H54 (cell line): ENCODE data around the gene AK1.

Source experiments
- DNase-seq: peaks from one replicate; pipeline ENCODE4 v3.0.0; 2011; ENCODE audit warnings: low spot score, mixed read lengths; ENCODE audit not compliant: insufficient read length
- FAIRE-seq: peaks from 3 replicates; lab custom pipeline; 2011; peaks lifted over from hg19 to GRCh38; lab: Jason Lieb, UNC
- POLR2A ChIP-seq: IDR thresholded peaks from 2 replicates; pipeline ENCODE4 v1.6.1; 2011; ENCODE audit warnings: low read depth, mild to moderate bottlenecking, low read length

AK1 gene

DNA sequence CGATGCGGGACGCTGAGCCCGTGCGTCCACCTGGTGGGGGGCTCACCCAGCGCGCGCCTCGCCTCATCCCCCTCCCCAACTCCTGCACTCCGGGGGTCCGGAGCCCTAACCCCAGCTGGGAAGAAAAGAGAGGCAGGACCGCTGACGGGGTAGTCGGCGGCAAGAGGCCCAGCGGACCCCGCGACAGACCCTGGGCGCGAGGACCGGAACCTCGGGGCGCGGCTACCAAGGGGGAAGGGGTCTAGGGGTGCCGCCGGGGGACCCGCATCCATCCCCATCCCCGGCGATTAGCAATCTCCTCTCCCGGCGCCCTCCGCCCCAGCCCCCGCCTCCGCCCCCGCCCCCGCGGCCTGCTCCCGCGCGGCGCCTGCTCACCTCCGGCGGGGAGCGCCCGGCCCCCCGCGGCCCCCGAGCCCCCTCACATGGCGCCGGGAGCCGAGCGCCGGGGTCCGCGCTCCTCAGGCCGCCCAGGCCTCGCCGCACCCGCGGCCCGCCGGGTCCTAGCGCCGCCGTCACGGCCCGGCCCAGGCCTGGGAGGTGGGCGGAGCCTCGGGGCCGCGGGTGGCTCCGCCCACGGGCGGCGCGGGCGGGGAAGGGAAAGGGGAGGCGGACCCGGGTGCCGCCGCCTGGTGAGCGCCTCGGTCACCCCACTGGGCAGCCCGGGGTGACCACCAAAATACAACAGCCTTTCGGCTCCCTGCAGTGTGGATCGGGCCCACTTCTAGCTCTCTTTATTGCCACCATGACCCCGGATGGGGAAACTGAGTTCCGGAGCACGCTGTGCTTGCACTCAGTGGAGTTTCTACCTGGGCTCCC lies 21.9 kb upstream of the AK1 start, which contains the start of gene ST6GALNAC6:
ST6GALNAC6 (minus strand) TSS at position 476 of the 816 bp plus-strand sequence. CDS start 1,622 bp downstream, outside the sequence.
- peak; percentile 54; the same call in 1 of the 2 replicates for TF ChIP-seq POLR2A
- FAIRE-seq (no peak), DNase-seq (peak; percentile 96)

DNA sequence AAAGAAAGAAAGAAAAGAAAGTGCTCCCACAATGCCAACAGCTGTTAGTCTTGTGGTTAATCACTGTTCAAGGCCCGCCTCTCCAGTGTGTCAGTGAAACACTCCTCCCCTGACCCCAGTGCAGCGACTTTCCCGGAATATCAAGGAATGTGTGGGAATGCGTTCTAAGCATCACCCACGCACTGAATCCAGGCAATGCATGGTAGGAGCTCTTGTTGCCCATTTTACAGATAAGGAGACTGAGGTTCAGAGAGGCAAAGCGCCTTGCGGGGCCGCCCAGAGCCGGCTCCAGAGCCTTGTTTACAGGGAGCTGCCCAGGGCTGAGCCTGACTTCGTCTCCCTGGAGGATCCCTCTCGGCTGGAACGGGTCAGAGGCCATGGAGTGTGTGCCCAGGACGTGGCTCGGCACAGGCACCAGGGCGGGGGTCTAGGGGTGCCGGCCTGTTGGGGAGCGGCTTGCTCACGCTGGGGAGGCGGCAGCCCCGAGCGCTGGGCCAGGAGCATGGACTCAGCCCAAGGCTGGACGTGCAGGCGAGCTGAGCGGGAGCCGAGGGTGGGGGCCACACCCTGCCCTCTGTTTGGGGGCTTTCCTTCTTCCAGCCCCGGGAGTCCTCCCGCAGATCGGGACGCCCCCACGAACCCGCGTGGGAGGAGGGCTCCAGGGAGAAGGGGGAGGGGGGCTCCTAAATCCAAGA lies 21.1 kb upstream of the AK1 start:
- FAIRE-seq (no peak), DNase-seq (no peak)

DNA sequence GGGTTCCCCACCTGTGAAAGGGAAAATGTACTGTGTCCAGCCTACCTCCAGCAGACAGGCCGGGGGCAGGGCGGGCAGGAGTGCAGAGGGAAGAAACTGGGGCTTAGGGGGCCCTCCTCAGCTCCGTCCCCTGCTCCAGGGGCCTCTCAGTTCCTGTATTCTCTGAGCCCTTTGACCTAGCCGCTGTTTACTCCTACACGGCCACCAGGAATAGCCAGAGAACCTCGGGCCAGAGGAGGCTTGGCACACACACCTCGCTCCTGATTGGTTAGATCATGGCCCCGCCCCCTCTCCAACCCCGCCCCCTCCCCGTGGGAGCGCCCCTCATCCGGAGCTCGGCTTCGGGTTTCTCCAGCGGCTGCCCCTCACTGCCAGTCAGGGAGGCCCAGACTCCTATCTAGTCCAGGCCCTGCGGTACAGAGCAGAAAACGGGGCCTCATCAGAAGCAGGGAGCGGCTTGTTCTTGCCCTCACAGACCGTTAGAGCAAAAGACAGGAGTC lies 19.8 kb upstream of the AK1 start:
- TF ChIP-seq POLR2A, result no peak
- FAIRE-seq, result no peak
- DNase-seq, result no peak

More for the DNA sequence above, 21.1 kb upstream of the AK1 start:
- TF ChIP-seq POLR2A, result peak; percentile 15; the same call in 1 of the 2 replicates

DNA sequence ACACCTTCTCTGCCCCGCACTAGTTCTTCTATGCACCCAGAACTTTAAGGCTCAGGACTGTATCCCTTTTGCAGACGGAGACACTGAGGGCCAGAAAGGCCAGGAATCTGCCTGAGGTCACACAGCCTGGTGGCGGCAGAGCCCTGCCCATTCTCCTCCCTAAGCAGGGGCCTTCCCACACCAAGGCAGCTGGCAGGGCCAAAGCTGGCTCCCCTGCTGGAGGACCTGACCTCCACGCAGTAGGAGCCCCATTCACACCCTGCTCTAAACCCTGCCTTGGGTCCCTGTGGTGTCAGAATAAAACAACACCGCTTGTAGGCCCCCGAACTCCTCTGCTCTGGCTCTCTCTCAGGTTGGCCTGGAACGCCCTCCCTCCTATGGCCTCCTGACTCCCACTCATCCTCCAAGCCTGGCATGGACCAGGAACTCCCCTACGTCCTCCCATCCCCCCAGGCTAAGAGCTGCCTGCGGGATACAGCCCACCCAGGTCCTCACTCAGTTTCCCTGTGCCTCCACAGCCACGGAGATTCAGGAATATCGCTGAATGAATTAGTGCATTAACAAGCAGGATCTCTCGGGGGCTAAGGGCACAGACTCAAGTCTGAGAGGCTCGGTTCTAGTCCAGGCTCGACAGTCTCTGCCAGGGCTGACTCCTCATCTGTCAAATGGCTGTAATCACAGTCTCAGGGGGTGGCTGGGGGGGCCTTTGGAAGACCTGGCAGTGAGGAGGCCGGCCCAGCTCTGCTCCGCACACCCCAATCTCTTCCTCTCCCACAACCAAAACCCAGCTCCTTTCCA lies 19.1 kb upstream of the AK1 start:
- no peak for FAIRE-seq
- no peak for DNase-seq

DNA sequence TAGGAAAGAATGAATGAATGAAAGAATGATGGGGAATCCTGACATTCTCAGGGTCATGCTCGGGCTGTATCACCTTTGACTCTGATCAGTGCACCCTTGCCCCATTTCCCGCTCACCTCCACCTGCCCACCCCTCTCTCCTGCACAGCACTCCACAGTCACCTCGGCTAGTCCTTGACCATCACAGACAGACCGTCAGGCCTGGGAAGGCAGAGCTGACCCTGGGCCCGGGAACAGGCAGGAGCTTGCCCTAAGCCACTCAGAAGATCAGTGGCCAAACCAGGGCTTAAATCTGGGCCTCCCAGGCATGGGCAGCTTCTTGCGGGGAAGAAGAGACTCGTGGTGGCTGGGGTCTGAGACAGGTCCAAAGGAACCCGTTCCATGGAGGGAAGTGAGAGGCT lies 18.3 kb upstream of the AK1 start:
- TF ChIP-seq POLR2A, result no peak
- FAIRE-seq (no peak), DNase-seq (no peak)

More for the DNA sequence above, 19.1 kb upstream of the AK1 start:
- no peak for TF ChIP-seq POLR2A

DNA sequence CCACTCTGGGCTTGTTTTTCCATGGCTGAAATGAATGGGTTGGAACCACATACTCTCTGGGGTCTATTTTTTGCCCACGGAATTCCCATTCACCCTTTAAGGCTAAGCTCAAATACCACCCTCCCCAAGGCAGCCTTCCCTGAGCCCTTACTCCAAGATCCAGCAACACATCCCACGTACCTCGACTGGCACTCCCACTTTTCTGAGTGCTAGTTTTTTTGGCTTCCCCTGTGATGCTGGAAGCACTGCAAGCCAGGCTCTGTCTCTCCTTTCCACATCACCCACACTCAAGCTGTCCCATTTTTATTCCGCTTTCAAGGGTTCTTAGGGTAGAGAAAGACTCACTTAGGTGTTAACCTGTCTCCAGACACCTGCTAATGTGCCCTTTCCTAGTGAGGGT lies 15.9 kb upstream of the AK1 start:
- FAIRE-seq, result no peak
- no peak for DNase-seq
- no peak for TF ChIP-seq POLR2A

DNA sequence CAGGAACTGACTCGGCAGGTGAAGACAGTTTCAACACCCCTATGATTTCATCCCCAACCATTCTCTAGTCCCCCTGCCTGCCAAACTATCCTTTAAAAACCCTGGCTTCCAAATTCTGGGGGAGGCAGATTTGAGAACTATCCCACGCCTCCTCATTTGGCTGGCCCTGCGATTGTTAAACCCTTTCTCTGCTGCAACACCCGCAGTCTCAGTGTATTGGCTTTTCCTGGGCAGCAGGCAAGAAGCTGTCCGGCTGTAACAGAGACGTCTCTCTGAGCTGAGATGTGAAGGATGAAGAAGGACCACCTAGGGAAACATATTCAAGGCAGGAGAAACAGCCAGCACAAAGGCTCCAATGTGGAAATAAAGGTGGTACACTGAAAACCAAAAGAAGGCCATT lies 15.4 kb upstream of the AK1 start:
- no peak for FAIRE-seq
- no peak for DNase-seq
- no peak for TF ChIP-seq POLR2A

DNA sequence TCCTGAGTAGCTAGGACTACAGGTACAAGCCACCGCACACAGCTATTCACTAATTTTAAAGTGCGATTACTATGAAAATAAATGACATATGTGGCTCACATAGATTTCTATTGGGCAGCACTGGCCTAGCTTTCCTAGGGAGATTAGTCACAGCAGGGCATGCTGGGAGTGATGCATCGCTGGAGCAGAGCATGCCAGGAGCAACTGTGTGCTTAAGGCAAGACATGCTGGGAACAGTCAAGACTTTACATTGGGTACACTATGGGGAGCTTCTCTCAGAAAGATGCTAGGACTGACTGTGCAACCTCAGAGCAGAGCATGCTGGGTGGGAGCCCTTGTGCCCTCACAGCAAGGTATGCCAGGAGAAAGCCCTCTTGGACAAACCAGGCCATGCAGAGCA lies 12.6 kb upstream of the AK1 start:
- TF ChIP-seq POLR2A, result no peak
- DNase-seq (no peak), FAIRE-seq (no peak)

DNA sequence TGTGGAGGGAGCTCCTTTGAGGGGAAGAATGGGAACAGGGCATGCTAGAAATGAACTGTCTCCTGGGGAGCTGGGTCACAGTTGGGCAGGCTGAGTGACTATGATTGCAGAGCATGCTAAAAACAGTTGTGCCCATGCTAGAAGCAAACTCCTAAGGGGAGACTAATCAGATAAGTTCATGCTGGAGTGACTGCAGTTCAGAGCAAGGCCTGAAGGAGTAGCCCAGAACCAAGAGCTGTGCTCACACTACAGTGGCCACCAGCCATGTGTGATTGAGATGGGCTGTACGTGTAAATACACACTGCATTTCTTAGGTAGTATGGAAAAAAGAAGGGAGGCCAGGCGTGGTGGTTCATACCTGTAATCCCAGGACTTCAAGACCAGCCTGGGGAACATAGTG lies 10.3 kb upstream of the AK1 start:
- DNase-seq, result no peak
- no peak for TF ChIP-seq POLR2A
- FAIRE-seq, result no peak

DNA sequence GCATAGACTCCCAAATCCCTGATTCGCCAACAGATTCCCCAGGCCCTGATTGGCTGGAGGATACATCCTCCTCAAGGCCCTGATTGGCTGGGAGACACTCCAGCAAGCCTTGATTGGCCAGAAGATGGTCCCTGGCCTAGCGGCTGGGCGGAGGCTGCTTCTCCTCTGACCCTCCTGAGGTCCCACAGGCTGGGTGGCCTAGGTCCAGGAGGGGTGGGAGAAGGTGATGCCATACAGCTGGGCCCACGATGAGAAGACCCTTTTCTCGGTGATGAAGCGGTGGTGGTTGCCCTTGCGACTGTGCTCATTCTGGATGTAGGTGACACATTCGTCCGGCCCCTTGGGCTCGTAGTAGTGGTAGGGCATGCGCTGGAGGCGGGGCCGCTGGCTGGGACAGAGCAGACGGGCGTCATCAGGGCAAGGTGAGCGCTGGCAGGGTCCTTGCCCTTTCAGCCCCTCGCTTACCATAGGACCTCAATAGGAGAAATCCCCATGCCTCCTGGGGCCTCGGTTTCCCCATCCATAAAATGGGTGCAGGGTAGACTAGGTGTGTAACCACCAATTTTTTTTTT lies 9.0 kb upstream of the AK1 start:
- TF ChIP-seq POLR2A, result no peak
- FAIRE-seq (no peak), DNase-seq (no peak)

DNA sequence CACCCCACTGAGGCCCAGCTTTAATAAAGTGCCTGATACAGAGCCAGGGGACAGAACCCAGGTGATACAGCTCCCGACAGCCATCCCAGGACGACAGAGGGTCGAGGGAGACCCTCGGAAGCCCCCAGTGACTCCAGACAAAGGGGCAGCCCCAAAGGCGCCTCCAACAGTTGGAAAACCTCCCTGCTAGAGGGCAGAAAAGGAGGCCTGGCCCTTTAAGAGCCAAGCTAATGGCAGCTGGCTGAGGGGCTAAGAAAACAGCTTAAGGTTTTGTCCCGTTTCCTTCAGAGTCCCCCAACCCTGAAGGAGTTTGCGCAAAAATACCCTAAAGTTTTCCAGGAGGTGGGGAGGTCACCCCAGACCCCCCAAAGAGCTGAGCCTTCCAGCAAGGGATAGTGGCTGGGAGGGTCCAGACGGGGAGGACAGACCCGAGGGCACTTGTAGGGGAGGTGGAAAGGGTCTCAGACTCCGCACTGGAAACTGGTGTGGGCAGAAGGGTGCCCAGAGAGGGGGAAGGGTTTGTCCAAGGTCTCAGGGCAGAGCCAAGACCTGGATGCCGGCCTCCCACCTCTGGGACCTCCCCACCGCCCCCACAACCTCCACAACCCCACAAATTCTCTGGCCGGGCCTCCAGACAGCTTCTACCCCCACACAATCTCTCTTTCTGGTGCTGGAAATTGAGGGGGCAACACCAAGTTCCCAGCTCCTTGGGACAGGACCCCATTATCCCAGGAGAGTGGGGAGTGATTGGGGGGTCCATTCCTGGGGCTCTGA lies 8.2 kb upstream of the AK1 start:
- DNase-seq (no peak), FAIRE-seq (no peak)
- no peak for TF ChIP-seq POLR2A

DNA sequence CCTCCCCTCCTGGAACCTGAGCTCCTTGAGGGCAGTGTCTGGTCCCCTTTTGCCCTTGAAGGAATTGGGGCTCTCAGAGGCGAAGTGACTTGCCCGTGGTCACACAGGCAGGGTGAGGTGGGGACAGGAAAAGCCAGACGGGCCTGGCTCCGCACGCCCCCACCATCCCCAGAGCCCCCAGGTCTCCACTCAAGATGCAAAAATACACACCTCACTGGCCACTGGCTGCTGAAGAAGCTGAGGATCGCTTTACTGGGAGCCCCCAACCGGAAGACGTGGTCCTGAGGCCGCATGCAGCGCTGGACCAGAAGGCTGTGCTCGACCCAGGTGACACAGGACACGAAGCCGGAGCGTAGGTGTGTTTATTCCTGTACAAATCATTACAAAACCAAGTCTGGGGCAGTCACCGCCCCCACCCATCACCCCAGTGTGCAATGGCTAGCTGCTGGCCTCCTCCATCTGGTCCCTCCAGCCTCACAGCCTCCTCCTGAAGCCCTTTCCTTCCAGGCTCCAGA lies 7.6 kb upstream of the AK1 start:
- DNase-seq (no peak), FAIRE-seq (no peak)
- TF ChIP-seq POLR2A, result no peak

DNA sequence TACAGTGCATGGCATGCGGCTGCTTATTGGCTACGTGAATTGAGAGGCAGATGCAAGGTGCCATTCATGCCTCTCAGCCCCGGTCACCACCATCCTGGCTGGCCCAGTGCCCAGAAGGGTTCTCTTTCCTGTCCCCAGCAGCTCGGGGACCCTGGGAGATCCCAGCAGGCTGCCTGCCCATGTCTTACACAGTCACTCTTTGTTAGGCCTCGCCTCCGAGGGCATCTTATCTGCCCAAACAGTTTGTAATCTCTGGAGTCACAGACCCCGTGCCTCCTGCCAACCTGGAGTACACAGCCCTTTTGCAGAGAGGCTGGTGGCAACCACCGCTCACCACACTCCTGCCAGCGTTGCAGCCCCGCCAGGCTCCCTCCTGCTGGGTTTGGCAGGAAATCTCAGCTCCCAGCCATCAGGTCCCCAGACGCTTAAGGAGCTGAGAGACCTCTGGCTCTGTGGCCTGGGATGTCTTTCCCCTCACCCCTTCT lies 7.0 kb upstream of the AK1 start:
- peak; percentile 19; the same call in 1 of the 2 replicates for TF ChIP-seq POLR2A
- DNase-seq (no peak), FAIRE-seq (no peak)
